ENCODE measurements around the gene ITGB7.
A peak's percentile ranks its signal among the peaks of the same experiment; 100 is the strongest.

Gene ITGB7

GRCh38 chr12:53207042-53207441, at the start of gene ITGB7:
ITGB7 (minus strand) TSS chr12:53207251; CDS start chr12:53200443, 6,808 bp downstream.
- Histone ChIP-seq H3K4me3 (ENCODE audit: low read length) (no peak within 1 kb of the TSS), H3K9me3 (ENCODE audit: control insufficient read depth, low read length) (no peaks in the 10 kb centered on the region), H3K4me1 (ENCODE audit: control insufficient read depth, insufficient read depth, low read length) (peaks cover 19% of the 10 kb centered on the region), H3K36me3 (ENCODE audit: control insufficient read depth, insufficient read depth, low read length) (peaks cover 11% of the 10 kb centered on the region), H3K9ac (ENCODE audit: low read length) (peak within 1 kb of the TSS; percentile 10), H3K27me3 (ENCODE audit: control insufficient read depth, insufficient read depth, low read length) (no peaks in the 10 kb centered on the region)

GRCh38 chr12:53255996-53256395, 48.9 kb upstream of the ITGB7 start:
- no peak overlapping the region for H3K4me3 ChIP-seq (ENCODE audit: low read length)
- H3K27me3 ChIP-seq (ENCODE audit: control insufficient read depth, insufficient read depth, low read length), result no peaks in the 10 kb centered on the region
- H3K4me1 ChIP-seq (ENCODE audit: control insufficient read depth, insufficient read depth, low read length), result peaks cover 20% of the 10 kb centered on the region
- no peaks in the 10 kb centered on the region for H3K9me3 ChIP-seq (ENCODE audit: control insufficient read depth, low read length)
- H3K36me3 ChIP-seq (ENCODE audit: control insufficient read depth, insufficient read depth, low read length), result peaks cover 6% of the 10 kb centered on the region
- H3K9ac ChIP-seq (ENCODE audit: low read length), result no peak overlapping the region

GRCh38 chr12:53254816-53255545, 47.9 kb upstream of the ITGB7 start:
- Histone ChIP-seq H3K27me3 (ENCODE audit: control insufficient read depth, insufficient read depth, low read length) (no peaks in the 10 kb centered on the region), H3K9ac (ENCODE audit: low read length) (no peak overlapping the region), H3K4me3 (ENCODE audit: low read length) (no peak overlapping the region), H3K4me1 (ENCODE audit: control insufficient read depth, insufficient read depth, low read length) (peaks cover 22% of the 10 kb centered on the region), H3K36me3 (ENCODE audit: control insufficient read depth, insufficient read depth, low read length) (peaks cover 6% of the 10 kb centered on the region), H3K9me3 (ENCODE audit: control insufficient read depth, low read length) (no peaks in the 10 kb centered on the region)

- Histone ChIP-seq H3K36me3 (ENCODE audit: control insufficient read depth, insufficient read depth, low read length) (peaks cover 6% of the 10 kb centered on the region), H3K9me3 (ENCODE audit: control insufficient read depth, low read length) (no peaks in the 10 kb centered on the region), H3K9ac (ENCODE audit: low read length) (peak overlapping the region; percentile 93), H3K27me3 (ENCODE audit: control insufficient read depth, insufficient read depth, low read length) (no peaks in the 10 kb centered on the region), H3K4me3 (ENCODE audit: low read length) (no peak overlapping the region), H3K4me1 (ENCODE audit: control insufficient read depth, insufficient read depth, low read length) (peaks cover 22% of the 10 kb centered on the region)
Measured at GRCh38 chr12:53253298-53253697, 46.2 kb upstream of the ITGB7 start.

- H3K9ac ChIP-seq (ENCODE audit: low read length), result peak overlapping the region; percentile 93
- H3K27me3 ChIP-seq (ENCODE audit: control insufficient read depth, insufficient read depth, low read length), result no peaks in the 10 kb centered on the region
- H3K4me3 ChIP-seq (ENCODE audit: low read length), result peak overlapping the region; percentile 76
- H3K4me1 ChIP-seq (ENCODE audit: control insufficient read depth, insufficient read depth, low read length), result peaks cover 22% of the 10 kb centered on the region
- H3K36me3 ChIP-seq (ENCODE audit: control insufficient read depth, insufficient read depth, low read length), result peaks cover 6% of the 10 kb centered on the region
- no peaks in the 10 kb centered on the region for H3K9me3 ChIP-seq (ENCODE audit: control insufficient read depth, low read length)
Measured at GRCh38 chr12:53252349-53252916, 45.4 kb upstream of the ITGB7 start.

- Histone ChIP-seq H3K36me3 (ENCODE audit: control insufficient read depth, insufficient read depth, low read length) (peaks cover 6% of the 10 kb centered on the region), H3K4me1 (ENCODE audit: control insufficient read depth, insufficient read depth, low read length) (peaks cover 22% of the 10 kb centered on the region), H3K27me3 (ENCODE audit: control insufficient read depth, insufficient read depth, low read length) (no peaks in the 10 kb centered on the region), H3K4me3 (ENCODE audit: low read length) (peak overlapping the region; percentile 76), H3K9me3 (ENCODE audit: control insufficient read depth, low read length) (no peaks in the 10 kb centered on the region), H3K9ac (ENCODE audit: low read length) (peak overlapping the region; percentile 93)
Measured at GRCh38 chr12:53251477-53252348, 44.7 kb upstream of the ITGB7 start.

GRCh38 chr12:53245286-53245685, 38.2 kb upstream of the ITGB7 start:
- Histone ChIP-seq H3K27me3 (ENCODE audit: control insufficient read depth, insufficient read depth, low read length) (peaks cover 3% of the 10 kb centered on the region), H3K36me3 (ENCODE audit: control insufficient read depth, insufficient read depth, low read length) (no peaks in the 10 kb centered on the region), H3K4me3 (ENCODE audit: low read length) (no peak overlapping the region), H3K9ac (ENCODE audit: low read length) (no peak overlapping the region), H3K9me3 (ENCODE audit: control insufficient read depth, low read length) (no peaks in the 10 kb centered on the region), H3K4me1 (ENCODE audit: control insufficient read depth, insufficient read depth, low read length) (no peaks in the 10 kb centered on the region)

- H3K36me3 ChIP-seq (ENCODE audit: control insufficient read depth, insufficient read depth, low read length), result no peaks in the 10 kb centered on the region
- H3K9ac ChIP-seq (ENCODE audit: low read length), result no peak overlapping the region
- no peaks in the 10 kb centered on the region for H3K9me3 ChIP-seq (ENCODE audit: control insufficient read depth, low read length)
- H3K4me3 ChIP-seq (ENCODE audit: low read length), result no peak overlapping the region
- no peaks in the 10 kb centered on the region for H3K4me1 ChIP-seq (ENCODE audit: control insufficient read depth, insufficient read depth, low read length)
- H3K27me3 ChIP-seq (ENCODE audit: control insufficient read depth, insufficient read depth, low read length), result peaks cover 3% of the 10 kb centered on the region
Measured at GRCh38 chr12:53244337-53244736, 37.3 kb upstream of the ITGB7 start.

GRCh38 chr12:53241623-53242412, 34.8 kb upstream of the ITGB7 start:
- no peak overlapping the region for H3K9ac ChIP-seq (ENCODE audit: low read length)
- H3K9me3 ChIP-seq (ENCODE audit: control insufficient read depth, low read length), result no peaks in the 10 kb centered on the region
- H3K4me3 ChIP-seq (ENCODE audit: low read length), result no peak overlapping the region
- peaks cover under 1% of the 10 kb centered on the region for H3K4me1 ChIP-seq (ENCODE audit: control insufficient read depth, insufficient read depth, low read length)
- H3K36me3 ChIP-seq (ENCODE audit: control insufficient read depth, insufficient read depth, low read length), result no peaks in the 10 kb centered on the region
- H3K27me3 ChIP-seq (ENCODE audit: control insufficient read depth, insufficient read depth, low read length), result peaks cover 3% of the 10 kb centered on the region

- peaks cover 6% of the 10 kb centered on the region for H3K4me1 ChIP-seq (ENCODE audit: control insufficient read depth, insufficient read depth, low read length)
- H3K36me3 ChIP-seq (ENCODE audit: control insufficient read depth, insufficient read depth, low read length), result no peaks in the 10 kb centered on the region
- H3K9me3 ChIP-seq (ENCODE audit: control insufficient read depth, low read length), result no peaks in the 10 kb centered on the region
- no peak overlapping the region for H3K4me3 ChIP-seq (ENCODE audit: low read length)
- H3K27me3 ChIP-seq (ENCODE audit: control insufficient read depth, insufficient read depth, low read length), result peaks cover 3% of the 10 kb centered on the region
- H3K9ac ChIP-seq (ENCODE audit: low read length), result no peak overlapping the region
Measured at GRCh38 chr12:53239643-53240258, 32.7 kb upstream of the ITGB7 start.

- no peak overlapping the region for H3K4me3 ChIP-seq (ENCODE audit: low read length)
- H3K27me3 ChIP-seq (ENCODE audit: control insufficient read depth, insufficient read depth, low read length), result no peaks in the 10 kb centered on the region
- H3K36me3 ChIP-seq (ENCODE audit: control insufficient read depth, insufficient read depth, low read length), result no peaks in the 10 kb centered on the region
- H3K9me3 ChIP-seq (ENCODE audit: control insufficient read depth, low read length), result no peaks in the 10 kb centered on the region
- H3K9ac ChIP-seq (ENCODE audit: low read length), result no peak overlapping the region
- H3K4me1 ChIP-seq (ENCODE audit: control insufficient read depth, insufficient read depth, low read length), result peaks cover 29% of the 10 kb centered on the region
Measured at GRCh38 chr12:53236443-53237111, 29.5 kb upstream of the ITGB7 start.

Data from mucosa of stomach (tissue), 1 donor.